Measurements from ENCODE around the gene DAB1. TPM values are rescaled to one million over a fixed set of nuclear protein-coding genes. Genes with fewer than 3 reads are reported as not detected.

The DAB1 gene
- total RNA-seq, 6 experiments from 2014 or later = 0.13 to 1.2 (median 0.23) TPM

- Mint-ChIP-seq H3K4me1 (ENCODE audit: low read depth) (no peaks in the 10 kb centered on the region), H3K9me3 (peaks cover 25% of the 10 kb centered on the region), H3K4me3 (no peak overlapping the region), H3K36me3 (ENCODE audit: low read depth) (no peaks in the 10 kb centered on the region; the same call in 1 of the 2 replicates), H3K27ac (no peak overlapping the region), H3K27me3 (ENCODE audit: insufficient read depth) (no peaks in the 10 kb centered on the region)
- DNase-seq = no peak
- no peak for TF ChIP-seq CTCF (IDR thresholded peaks at IDR 0.05)
Observed at GRCh38 chr1:57249511-57249910, 174.3 kb downstream of the DAB1 start.

- H3K27me3 Mint-ChIP-seq (ENCODE audit: insufficient read depth) = no peaks in the 10 kb centered on the region
- no peak for TF ChIP-seq CTCF (IDR thresholded peaks at IDR 0.05)
- no peak for DNase-seq
- no peak overlapping the region for H3K27ac Mint-ChIP-seq
- no peak overlapping the region for H3K4me3 Mint-ChIP-seq
- H3K4me1 Mint-ChIP-seq (ENCODE audit: low read depth) = no peaks in the 10 kb centered on the region
- H3K36me3 Mint-ChIP-seq (ENCODE audit: low read depth) = no peaks in the 10 kb centered on the region; the same call in 1 of the 2 replicates
- H3K9me3 Mint-ChIP-seq = peaks cover 29% of the 10 kb centered on the region
Observed at GRCh38 chr1:57248830-57249229, 175.0 kb downstream of the DAB1 start.

DNA sequence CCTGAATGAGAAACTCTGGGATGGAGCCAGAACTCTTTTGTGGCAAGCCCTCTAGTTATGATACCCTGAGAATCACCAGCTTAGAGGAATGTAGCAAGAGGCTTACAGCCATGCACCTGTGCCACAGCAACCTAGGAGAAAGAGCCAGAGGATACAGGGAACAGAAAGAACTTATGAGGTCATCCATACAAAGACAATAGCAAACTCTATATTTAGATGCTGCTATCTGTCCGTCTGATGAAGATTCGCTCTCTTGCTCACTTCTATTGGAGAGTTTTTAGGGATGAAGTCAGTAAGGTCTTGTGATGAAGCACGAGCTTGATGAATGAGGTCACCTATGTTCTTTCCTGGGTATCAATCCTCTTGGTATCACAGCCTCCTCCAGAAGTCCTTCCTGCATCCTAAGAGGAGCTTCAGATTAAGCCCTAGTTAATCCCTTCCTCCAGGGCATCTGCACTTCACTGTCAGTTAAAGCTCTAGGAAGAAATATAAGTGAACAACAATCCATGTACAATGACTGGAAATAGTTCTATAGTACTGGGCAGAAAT lies 185.6 kb downstream of the DAB1 start:
- H3K27me3 Mint-ChIP-seq (ENCODE audit: insufficient read depth) = no peaks in the 10 kb centered on the region
- TF ChIP-seq CTCF (IDR thresholded peaks at IDR 0.05) = no peak
- no peak overlapping the region for H3K4me3 Mint-ChIP-seq
- no peak overlapping the region for H3K27ac Mint-ChIP-seq
- no peak for DNase-seq
- peaks cover 19% of the 10 kb centered on the region for H3K9me3 Mint-ChIP-seq
- no peaks in the 10 kb centered on the region for H3K36me3 Mint-ChIP-seq (ENCODE audit: low read depth)
- H3K4me1 Mint-ChIP-seq (ENCODE audit: low read depth) = no peaks in the 10 kb centered on the region

DNA sequence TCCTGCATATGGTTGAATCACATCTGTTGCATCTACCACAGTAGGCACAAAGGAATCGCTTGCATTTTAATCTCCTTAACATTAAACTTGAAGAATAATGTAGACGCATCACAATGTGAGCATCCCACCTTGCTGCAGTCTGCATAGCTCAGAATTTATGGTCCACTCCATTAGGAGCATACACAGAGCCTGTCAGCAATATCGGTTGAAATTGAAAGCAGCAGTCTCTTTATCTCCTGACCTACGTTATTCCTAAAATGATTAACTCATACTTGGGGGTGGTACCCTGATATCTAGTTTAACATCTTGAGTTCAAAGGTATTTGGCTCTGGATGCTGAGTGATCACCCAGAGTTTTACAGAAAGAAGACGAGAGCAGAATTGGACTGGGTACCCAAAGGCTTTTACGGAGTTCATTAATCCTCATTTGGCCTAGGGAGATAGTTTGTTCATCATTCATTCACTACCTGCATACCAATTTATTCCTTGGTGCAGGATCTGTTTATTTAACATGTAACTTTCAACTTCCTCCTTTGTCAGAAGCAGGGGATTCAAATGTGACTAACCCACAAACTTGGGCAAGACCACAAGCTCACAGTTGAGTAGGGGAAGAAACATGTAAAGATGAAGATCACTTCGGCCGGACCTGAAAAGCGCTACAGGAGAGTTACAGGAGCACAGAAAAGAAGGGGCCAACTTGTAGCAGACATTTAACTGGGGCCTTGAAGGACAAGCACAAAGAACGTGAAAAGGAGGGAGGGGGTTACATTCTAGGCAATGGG lies 187.9 kb downstream of the DAB1 start:
- DNase-seq = no peak
- Mint-ChIP-seq H3K9me3 (peaks cover 26% of the 10 kb centered on the region), H3K4me3 (no peak overlapping the region), H3K27ac (no peak overlapping the region), H3K36me3 (ENCODE audit: low read depth) (no peaks in the 10 kb centered on the region), H3K27me3 (ENCODE audit: insufficient read depth) (no peaks in the 10 kb centered on the region), H3K4me1 (ENCODE audit: low read depth) (no peaks in the 10 kb centered on the region)
- no peak for TF ChIP-seq CTCF (IDR thresholded peaks at IDR 0.05)

GRCh38 chr1:57234459-57234858 lies 189.4 kb downstream of the DAB1 start:
- no peak for DNase-seq
- H3K27me3 Mint-ChIP-seq (ENCODE audit: insufficient read depth) = no peaks in the 10 kb centered on the region
- H3K9me3 Mint-ChIP-seq = peaks cover 26% of the 10 kb centered on the region
- no peak overlapping the region for H3K27ac Mint-ChIP-seq
- no peaks in the 10 kb centered on the region for H3K36me3 Mint-ChIP-seq (ENCODE audit: low read depth)
- no peak for TF ChIP-seq CTCF (IDR thresholded peaks at IDR 0.05)
- no peak overlapping the region for H3K4me3 Mint-ChIP-seq
- H3K4me1 Mint-ChIP-seq (ENCODE audit: low read depth) = no peaks in the 10 kb centered on the region

Data from HFFc6 (cell line).